Osteoblast (primary cell): Measurements from ENCODE around the gene DEFB113. TPM values are rescaled to one million over a fixed set of nuclear protein-coding genes. Genes with fewer than 3 reads are reported as not detected.

Experiments used
- DNase-seq: peaks from one replicate; pipeline ENCODE4 v3.0.0; 2011; ENCODE audit warnings: low spot score, mixed read lengths; ENCODE audit not compliant: insufficient read length; ENCODE audit errors: missing footprints
- H2AFZ ChIP-seq: 2 replicates; pipeline ENCODE4 v1.6.0; 2011; ENCODE audit warnings: mild to moderate bottlenecking, low read length
- H3K27ac ChIP-seq: 2 replicates; pipeline ENCODE4 v1.5.1; 2011; ENCODE audit warnings: mild to moderate bottlenecking, low read depth, low read length, moderate library complexity
- H3K27me3 ChIP-seq: 2 replicates; pipeline ENCODE4 v1.6.0; 2012; ENCODE audit warnings: mild to moderate bottlenecking, control low read depth, inconsistent platforms, low read length, moderate library complexity; ENCODE audit not compliant: insufficient read depth
- H3K36me3 ChIP-seq: 2 replicates; pipeline ENCODE4 v1.5.1; 2011; ENCODE audit warnings: mild to moderate bottlenecking, low read length, control low read depth, moderate library complexity; ENCODE audit not compliant: insufficient read depth
- H3K4me1 ChIP-seq: 2 replicates; pipeline ENCODE4 v1.5.1; 2011; ENCODE audit warnings: mild to moderate bottlenecking, low read length, control low read depth, moderate library complexity; ENCODE audit not compliant: insufficient read depth
- H3K4me2 ChIP-seq: 2 replicates; pipeline ENCODE4 v1.6.0; 2011; ENCODE audit warnings: mild to moderate bottlenecking, low read length; ENCODE audit not compliant: insufficient read depth
- H3K4me3 ChIP-seq: fragments of 200-600 bp; sonication (generic); 3 replicates; pipeline ENCODE4 v1.5.1; 2012; ENCODE audit warnings: mild to moderate bottlenecking, low read length, inconsistent platforms; ENCODE audit not compliant: insufficient read depth
- H3K79me2 ChIP-seq: 2 replicates; pipeline ENCODE4 v1.6.0; 2012; ENCODE audit warnings: mild to moderate bottlenecking, low read length, control low read depth, inconsistent platforms; ENCODE audit not compliant: insufficient read depth
- H3K9me3 ChIP-seq: 2 replicates; pipeline ENCODE4 v1.5.1; 2011; ENCODE audit warnings: low read depth, low read length, control low read depth
- H4K20me1 ChIP-seq: 2 replicates; pipeline ENCODE4 v1.6.0; 2012; ENCODE audit warnings: mild to moderate bottlenecking, low read length, control low read depth; ENCODE audit not compliant: insufficient read depth
- CTCF ChIP-seq: IDR thresholded peaks from 2 replicates; pipeline ENCODE4 v1.5.1; 2011; ENCODE audit warnings: mild to moderate bottlenecking, low read depth, low read length, moderate library complexity; ENCODE audit errors: extremely low read depth
- total RNA-seq: library from RNA; depleted of rRNA; stranded (reverse); fragments of >200 nt; gene quantifications from 2 replicates; pipeline ENCODE4 v1.2.3, GENCODE V29; 2012

The DEFB113 gene
- total RNA-seq, 1 donor, result not detected

- no peaks in the 10 kb centered on the region for H3K27me3 ChIP-seq
- no peak for DNase-seq
- H3K9me3 ChIP-seq, result no peaks in the 10 kb centered on the region
Measured at GRCh38 chr6:49934770-49935169, 34.7 kb downstream of the DEFB113 start.

GRCh38 chr6:49933526-49933925 is 35.9 kb downstream of the DEFB113 start:
- no peak overlapping the region for H3K27ac ChIP-seq
- no peak for TF ChIP-seq CTCF
- no peaks in the 10 kb centered on the region for H4K20me1 ChIP-seq
- H2AFZ ChIP-seq, result no peak overlapping the region
- H3K4me1 ChIP-seq, result no peaks in the 10 kb centered on the region
- no peak overlapping the region for H3K4me2 ChIP-seq
- H3K4me3 ChIP-seq, result no peak overlapping the region
- no peaks in the 10 kb centered on the region for H3K9me3 ChIP-seq
- H3K79me2 ChIP-seq, result no peaks in the 10 kb centered on the region
- H3K27me3 ChIP-seq, result no peaks in the 10 kb centered on the region
- DNase-seq, result no peak
- H3K36me3 ChIP-seq, result no peaks in the 10 kb centered on the region

More at GRCh38 chr6:49934770-49935169, 34.7 kb downstream of the DEFB113 start:
- H3K27ac ChIP-seq, result no peak overlapping the region
- no peak overlapping the region for H3K4me2 ChIP-seq
- no peak for TF ChIP-seq CTCF
- H3K4me3 ChIP-seq, result no peak overlapping the region
- H3K36me3 ChIP-seq, result no peaks in the 10 kb centered on the region
- H3K4me1 ChIP-seq, result no peaks in the 10 kb centered on the region
- no peak overlapping the region for H2AFZ ChIP-seq
- H3K79me2 ChIP-seq, result no peaks in the 10 kb centered on the region
- no peaks in the 10 kb centered on the region for H4K20me1 ChIP-seq

GRCh38 chr6:49929340-49929739 is 40.1 kb downstream of the DEFB113 start:
- no peak overlapping the region for H3K4me3 ChIP-seq
- H2AFZ ChIP-seq, result no peak overlapping the region
- TF ChIP-seq CTCF, result no peak
- no peaks in the 10 kb centered on the region for H4K20me1 ChIP-seq
- no peaks in the 10 kb centered on the region for H3K36me3 ChIP-seq
- H3K27ac ChIP-seq, result no peak overlapping the region
- no peak for DNase-seq
- no peaks in the 10 kb centered on the region for H3K4me1 ChIP-seq
- no peak overlapping the region for H3K4me2 ChIP-seq
- no peaks in the 10 kb centered on the region for H3K27me3 ChIP-seq
- no peaks in the 10 kb centered on the region for H3K79me2 ChIP-seq
- H3K9me3 ChIP-seq, result no peaks in the 10 kb centered on the region

- no peaks in the 10 kb centered on the region for H3K4me1 ChIP-seq
- H3K9me3 ChIP-seq, result no peaks in the 10 kb centered on the region
- no peak for TF ChIP-seq CTCF
- no peaks in the 10 kb centered on the region for H3K79me2 ChIP-seq
- no peak overlapping the region for H3K27ac ChIP-seq
- H3K4me3 ChIP-seq, result no peak overlapping the region
- no peak overlapping the region for H2AFZ ChIP-seq
- H3K4me2 ChIP-seq, result no peak overlapping the region
- DNase-seq, result no peak
- H3K36me3 ChIP-seq, result no peaks in the 10 kb centered on the region
- H4K20me1 ChIP-seq, result no peaks in the 10 kb centered on the region
- no peaks in the 10 kb centered on the region for H3K27me3 ChIP-seq
Measured at GRCh38 chr6:49923826-49924225, 45.6 kb downstream of the DEFB113 start.
